ENCODE data around the gene VANGL2. TPM values are rescaled to one million over a fixed set of nuclear protein-coding genes. Genes with fewer than 3 reads are reported as not detected.

The VANGL2 gene
- total and polyA plus RNA-seq, 9 of the 15 experiments (the other 6 are each of a cell fraction or from before 2014, with no cell fraction given), result 0.28 to 4.0 (median 0.98) TPM

GRCh38 chr1:160376525-160377131 is 23.7 kb upstream of the VANGL2 start (continued):
- TF ChIP-seq, protein P1, sequence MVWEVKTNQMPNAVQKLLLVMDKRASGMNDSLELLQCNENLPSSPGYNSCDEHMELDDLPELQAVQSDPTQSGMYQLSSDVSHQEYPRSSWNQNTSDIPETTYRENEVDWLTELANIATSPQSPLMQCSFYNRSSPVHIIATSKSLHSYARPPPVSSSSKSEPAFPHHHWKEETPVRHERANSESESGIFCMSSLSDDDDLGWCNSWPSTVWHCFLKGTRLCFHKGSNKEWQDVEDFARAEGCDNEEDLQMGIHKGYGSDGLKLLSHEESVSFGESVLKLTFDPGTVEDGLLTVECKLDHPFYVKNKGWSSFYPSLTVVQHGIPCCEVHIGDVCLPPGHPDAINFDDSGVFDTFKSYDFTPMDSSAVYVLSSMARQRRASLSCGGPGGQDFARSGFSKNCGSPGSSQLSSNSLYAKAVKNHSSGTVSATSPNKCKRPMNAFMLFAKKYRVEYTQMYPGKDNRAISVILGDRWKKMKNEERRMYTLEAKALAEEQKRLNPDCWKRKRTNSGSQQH (CRISPR knock-in tag; IDR thresholded peaks at IDR 0.05), result no peak
- TF ChIP-seq TBP (optimal IDR thresholded peaks at IDR 0.05; ENCODE audit: low read depth, low read length), result peak; percentile 11
- TF ChIP-seq ZNF24 (IDR thresholded peaks at IDR 0.05), result no peak
- no peak for TF ChIP-seq CHD2 (IDR thresholded peaks at IDR 0.05; ENCODE audit: low read depth, low read length)
- no peak for TF ChIP-seq E2F5 (CRISPR knock-in tag; IDR thresholded peaks at IDR 0.05)
- peak; percentile 20 for TF ChIP-seq PRDM10 (IDR thresholded peaks at IDR 0.05; ENCODE audit: partially characterized antibody)
- peak; percentile 92 for TF ChIP-seq ARID2 (IDR thresholded peaks at IDR 0.05)
- peak in 1 of 2 experiments; percentile 81; a peak in 2 of 4 replicates for TF ChIP-seq MAZ (CRISPR knock-in tag; conservative IDR thresholded peaks at IDR 0.05 in 1 of 2, IDR thresholded peaks at IDR 0.05 in 1 of 2)
- TF ChIP-seq RB1 (IDR thresholded peaks at IDR 0.05; ENCODE audit: low read depth), result peak; percentile 77; the same call in 1 of the 2 replicates
- TF ChIP-seq, protein P2, sequence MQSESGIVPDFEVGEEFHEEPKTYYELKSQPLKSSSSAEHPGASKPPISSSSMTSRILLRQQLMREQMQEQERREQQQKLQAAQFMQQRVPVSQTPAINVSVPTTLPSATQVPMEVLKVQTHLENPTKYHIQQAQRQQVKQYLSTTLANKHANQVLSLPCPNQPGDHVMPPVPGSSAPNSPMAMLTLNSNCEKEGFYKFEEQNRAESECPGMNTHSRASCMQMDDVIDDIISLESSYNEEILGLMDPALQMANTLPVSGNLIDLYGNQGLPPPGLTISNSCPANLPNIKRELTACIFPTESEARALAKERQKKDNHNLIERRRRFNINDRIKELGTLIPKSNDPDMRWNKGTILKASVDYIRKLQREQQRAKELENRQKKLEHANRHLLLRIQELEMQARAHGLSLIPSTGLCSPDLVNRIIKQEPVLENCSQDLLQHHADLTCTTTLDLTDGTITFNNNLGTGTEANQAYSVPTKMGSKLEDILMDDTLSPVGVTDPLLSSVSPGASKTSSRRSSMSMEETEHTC (IDR thresholded peaks at IDR 0.05), result no peak
- TF ChIP-seq ZNF124 (CRISPR knock-in tag; IDR thresholded peaks at IDR 0.05), result no peak
- 0 out of 2 replicates have a peak, but pooled peaks have one; percentile 71 for TF ChIP-seq PREB (CRISPR knock-in tag; IDR thresholded peaks at IDR 0.05)
- peak; percentile 20 for TF ChIP-seq BRD9 (IDR thresholded peaks at IDR 0.05; ENCODE audit: low read depth, partially characterized antibody)
- TF ChIP-seq SPI1 (IDR thresholded peaks at IDR 0.05; ENCODE audit: borderline replicate concordance, low read depth, low read length), result 0 out of 2 replicates have a peak, but pooled peaks have one; percentile 34
- TF ChIP-seq L3MBTL2 (IDR thresholded peaks at IDR 0.05), result 0 out of 2 replicates have a peak, but pooled peaks have one; percentile 6
- TF ChIP-seq ATF1 (CRISPR knock-in tag; IDR thresholded peaks at IDR 0.05), result no peak
- no peak for TF ChIP-seq ATF1 (tag; IDR thresholded peaks at IDR 0.05)
- no peak for TF ChIP-seq ZNF431 (CRISPR knock-in tag; IDR thresholded peaks at IDR 0.05)
- TF ChIP-seq TAF15 (IDR thresholded peaks at IDR 0.05; ENCODE audit: low read depth, low read length), result no peak
- no peak for TF ChIP-seq HDAC2 (IDR thresholded peaks at IDR 0.05)
- TF ChIP-seq ZNF830 (CRISPR knock-in tag; IDR thresholded peaks at IDR 0.05), result no peak
- TF ChIP-seq ZNF121 (CRISPR knock-in tag; conservative IDR thresholded peaks at IDR 0.05), result no peak

Measured in K562 (cell line).